ENCODE measurements around the gene SMIM30.

DNA sequence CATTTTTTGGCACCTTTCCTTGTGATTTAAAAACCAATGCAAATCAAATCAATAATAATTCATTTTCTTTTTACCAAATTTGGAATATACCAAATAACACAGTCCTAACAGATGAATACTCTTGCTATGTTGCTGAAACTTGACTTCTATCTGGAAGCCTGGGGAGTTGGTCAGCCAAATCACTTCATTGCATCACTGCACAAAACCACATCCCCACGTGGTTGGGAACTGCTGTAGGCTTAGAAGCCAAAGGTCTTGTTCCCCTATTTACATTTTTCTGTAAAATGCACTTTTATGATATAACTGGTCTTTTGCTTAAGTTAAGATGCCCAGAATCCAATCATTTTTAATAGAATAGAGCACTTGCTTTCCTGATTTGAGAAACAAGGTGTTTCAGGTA lies 46.9 kb downstream of the SMIM30 start:
- TF ChIP-seq, protein P1, sequence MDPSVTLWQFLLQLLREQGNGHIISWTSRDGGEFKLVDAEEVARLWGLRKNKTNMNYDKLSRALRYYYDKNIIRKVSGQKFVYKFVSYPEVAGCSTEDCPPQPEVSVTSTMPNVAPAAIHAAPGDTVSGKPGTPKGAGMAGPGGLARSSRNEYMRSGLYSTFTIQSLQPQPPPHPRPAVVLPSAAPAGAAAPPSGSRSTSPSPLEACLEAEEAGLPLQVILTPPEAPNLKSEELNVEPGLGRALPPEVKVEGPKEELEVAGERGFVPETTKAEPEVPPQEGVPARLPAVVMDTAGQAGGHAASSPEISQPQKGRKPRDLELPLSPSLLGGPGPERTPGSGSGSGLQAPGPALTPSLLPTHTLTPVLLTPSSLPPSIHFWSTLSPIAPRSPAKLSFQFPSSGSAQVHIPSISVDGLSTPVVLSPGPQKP (IDR thresholded peaks at IDR 0.05; ENCODE audit: low read depth, low read length), result no peak
- TF ChIP-seq, protein P2, sequence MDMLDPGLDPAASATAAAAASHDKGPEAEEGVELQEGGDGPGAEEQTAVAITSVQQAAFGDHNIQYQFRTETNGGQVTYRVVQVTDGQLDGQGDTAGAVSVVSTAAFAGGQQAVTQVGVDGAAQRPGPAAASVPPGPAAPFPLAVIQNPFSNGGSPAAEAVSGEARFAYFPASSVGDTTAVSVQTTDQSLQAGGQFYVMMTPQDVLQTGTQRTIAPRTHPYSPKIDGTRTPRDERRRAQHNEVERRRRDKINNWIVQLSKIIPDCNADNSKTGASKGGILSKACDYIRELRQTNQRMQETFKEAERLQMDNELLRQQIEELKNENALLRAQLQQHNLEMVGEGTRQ (IDR thresholded peaks at IDR 0.05; ENCODE audit: borderline replicate concordance, low read depth, low read length), result no peak
- TF ChIP-seq EP300 (IDR thresholded peaks at IDR 0.05; ENCODE audit: borderline replicate concordance in 1 of 2, control insufficient read depth in 1 of 2, low read depth in 2 of 2, low read length in 2 of 2) (no peak), POLR2A (IDR thresholded peaks at IDR 0.05; ENCODE audit: low read depth, low read length) (no peak), RFX5 (IDR thresholded peaks at IDR 0.05; ENCODE audit: low read depth, low read length) (no peak), DPF2 (IDR thresholded peaks at IDR 0.05) (no peak), SRF (IDR thresholded peaks at IDR 0.05; ENCODE audit: low read depth in 2 of 2, low read length in 2 of 2) (no peak), POLR2AphosphoS5 (IDR thresholded peaks at IDR 0.05; ENCODE audit: low read length) (no peak)
- TF ChIP-seq, protein P3, sequence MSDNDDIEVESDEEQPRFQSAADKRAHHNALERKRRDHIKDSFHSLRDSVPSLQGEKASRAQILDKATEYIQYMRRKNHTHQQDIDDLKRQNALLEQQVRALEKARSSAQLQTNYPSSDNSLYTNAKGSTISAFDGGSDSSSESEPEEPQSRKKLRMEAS (IDR thresholded peaks at IDR 0.05; ENCODE audit: low read depth, low read length), result no peak
- TF ChIP-seq, protein P4, sequence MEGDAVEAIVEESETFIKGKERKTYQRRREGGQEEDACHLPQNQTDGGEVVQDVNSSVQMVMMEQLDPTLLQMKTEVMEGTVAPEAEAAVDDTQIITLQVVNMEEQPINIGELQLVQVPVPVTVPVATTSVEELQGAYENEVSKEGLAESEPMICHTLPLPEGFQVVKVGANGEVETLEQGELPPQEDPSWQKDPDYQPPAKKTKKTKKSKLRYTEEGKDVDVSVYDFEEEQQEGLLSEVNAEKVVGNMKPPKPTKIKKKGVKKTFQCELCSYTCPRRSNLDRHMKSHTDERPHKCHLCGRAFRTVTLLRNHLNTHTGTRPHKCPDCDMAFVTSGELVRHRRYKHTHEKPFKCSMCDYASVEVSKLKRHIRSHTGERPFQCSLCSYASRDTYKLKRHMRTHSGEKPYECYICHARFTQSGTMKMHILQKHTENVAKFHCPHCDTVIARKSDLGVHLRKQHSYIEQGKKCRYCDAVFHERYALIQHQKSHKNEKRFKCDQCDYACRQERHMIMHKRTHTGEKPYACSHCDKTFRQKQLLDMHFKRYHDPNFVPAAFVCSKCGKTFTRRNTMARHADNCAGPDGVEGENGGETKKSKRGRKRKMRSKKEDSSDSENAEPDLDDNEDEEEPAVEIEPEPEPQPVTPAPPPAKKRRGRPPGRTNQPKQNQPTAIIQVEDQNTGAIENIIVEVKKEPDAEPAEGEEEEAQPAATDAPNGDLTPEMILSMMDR (IDR thresholded peaks at IDR 0.05 in 2 of 3, conservative IDR thresholded peaks at IDR 0.05 in 1 of 3; ENCODE audit: control insufficient read depth in 2 of 3, extremely low read depth in 1 of 3, insufficient read depth in 1 of 3, low read depth in 3 of 3, low read length in 3 of 3), result no peak
- TF ChIP-seq, protein P5, sequence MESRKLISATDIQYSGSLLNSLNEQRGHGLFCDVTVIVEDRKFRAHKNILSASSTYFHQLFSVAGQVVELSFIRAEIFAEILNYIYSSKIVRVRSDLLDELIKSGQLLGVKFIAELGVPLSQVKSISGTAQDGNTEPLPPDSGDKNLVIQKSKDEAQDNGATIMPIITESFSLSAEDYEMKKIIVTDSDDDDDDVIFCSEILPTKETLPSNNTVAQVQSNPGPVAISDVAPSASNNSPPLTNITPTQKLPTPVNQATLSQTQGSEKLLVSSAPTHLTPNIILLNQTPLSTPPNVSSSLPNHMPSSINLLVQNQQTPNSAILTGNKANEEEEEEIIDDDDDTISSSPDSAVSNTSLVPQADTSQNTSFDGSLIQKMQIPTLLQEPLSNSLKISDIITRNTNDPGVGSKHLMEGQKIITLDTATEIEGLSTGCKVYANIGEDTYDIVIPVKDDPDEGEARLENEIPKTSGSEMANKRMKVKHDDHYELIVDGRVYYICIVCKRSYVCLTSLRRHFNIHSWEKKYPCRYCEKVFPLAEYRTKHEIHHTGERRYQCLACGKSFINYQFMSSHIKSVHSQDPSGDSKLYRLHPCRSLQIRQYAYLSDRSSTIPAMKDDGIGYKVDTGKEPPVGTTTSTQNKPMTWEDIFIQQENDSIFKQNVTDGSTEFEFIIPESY (IDR thresholded peaks at IDR 0.05), result no peak
